Measurements from ENCODE around the gene TLX2.

- no peak for TF ChIP-seq CTCF (IDR thresholded peaks at IDR 0.05)
- no peak for TF ChIP-seq POLR2A (IDR thresholded peaks at IDR 0.05)
- TF ChIP-seq POLR2AphosphoS5 (IDR thresholded peaks at IDR 0.05) = no peak
These were observed 38.9 kb downstream of the TLX2 start for GRCh38 chr2:74552914-74553811.

All from breast epithelium (tissue), 3 donors.